Mammary epithelial cell (primary cell): Measurements from ENCODE around the gene UBR4.
"Not testable (repeated sequence)": the region's sequence is repeated elsewhere in the genome, so short reads cannot be mapped to it uniquely, and the experiment has no call there.

ENCODE experiments used
- CTCF ChIP-seq, 2 donors: IDR thresholded peaks in 1 of 2; conservative IDR thresholded peaks in 1 of 2; 2 replicates each; pipeline ENCODE4 v1.5.1; 2011 to 2012; ENCODE audit warnings: inconsistent platforms in 2 of 2, low read length in 2 of 2, mild to moderate bottlenecking in 2 of 2, control low read depth in 1 of 2, low read depth in 1 of 2; ENCODE audit not compliant: insufficient read depth in 1 of 2; ENCODE audit errors: extremely low read depth in 1 of 2
- EZH2 ChIP-seq: IDR thresholded peaks from 2 replicates; pipeline ENCODE4 v1.6.1; 2012; ENCODE audit warnings: low read length, inconsistent platforms, borderline replicate concordance

GRCh38 chr1:19256301-19256700 is 46.2 kb upstream of the UBR4 start:
- TF ChIP-seq CTCF (conservative IDR thresholded peaks at IDR 0.05 in 1 of 2, IDR thresholded peaks at IDR 0.05 in 1 of 2; ENCODE audit: extremely low read depth in 1 of 2, insufficient read depth in 1 of 2, low read depth in 1 of 2, low read length in 2 of 2); EZH2: not testable (repeated sequence)
